DMS 273 (cell line): ENCODE results near the gene SCML1.

Experiments
- DNase-seq: peaks from one replicate; lab custom pipeline; 2025; ENCODE audit not compliant: unreplicated experiment; lab: John Stamatoyannopoulos, UW

SCML1 gene

GRCh38 chrX:17736856-17737709, at the start of gene SCML1:
Gene SCML1 (plus strand): TSS chrX:17737493. CDS start chrX:17744187, 6,694 bp downstream.
- peak; percentile 98 for DNase-seq

- DNase-seq = no peak
Observed at GRCh38 chrX:17687648-17688047, 49.6 kb upstream of the SCML1 start.

GRCh38 chrX:17689971-17690409, 47.3 kb upstream of the SCML1 start:
- peak; percentile 87 for DNase-seq

- DNase-seq = peak; percentile 85
Observed at GRCh38 chrX:17692709-17693346, 44.5 kb upstream of the SCML1 start.

- DNase-seq = peak; percentile 7
Observed at GRCh38 chrX:17697191-17697590, 40.1 kb upstream of the SCML1 start.

GRCh38 chrX:17700976-17701375, 36.3 kb upstream of the SCML1 start:
- DNase-seq = no peak

- DNase-seq = no peak
Observed at GRCh38 chrX:17703201-17703600, 34.1 kb upstream of the SCML1 start.

- no peak for DNase-seq
Observed at GRCh38 chrX:17705211-17705610, 32.1 kb upstream of the SCML1 start.

GRCh38 chrX:17706676-17707075, 30.6 kb upstream of the SCML1 start:
- no peak for DNase-seq

GRCh38 chrX:17707731-17708130, 29.6 kb upstream of the SCML1 start:
- no peak for DNase-seq

- no peak for DNase-seq
Observed at GRCh38 chrX:17710871-17711301, 26.4 kb upstream of the SCML1 start.

- no peak for DNase-seq
Observed at GRCh38 chrX:17713288-17713687, 24.0 kb upstream of the SCML1 start.

- no peak for DNase-seq
Observed at GRCh38 chrX:17718649-17719165, 18.6 kb upstream of the SCML1 start.

GRCh38 chrX:17719711-17720110, 17.6 kb upstream of the SCML1 start:
- DNase-seq = no peak

GRCh38 chrX:17721715-17722114, 15.6 kb upstream of the SCML1 start:
- no peak for DNase-seq

GRCh38 chrX:17725181-17725580, 12.1 kb upstream of the SCML1 start:
- no peak for DNase-seq

- DNase-seq = no peak
Observed at GRCh38 chrX:17732138-17732783, 5.0 kb upstream of the SCML1 start.

- no peak for DNase-seq
Observed at GRCh38 chrX:17735406-17735805, 1.9 kb upstream of the SCML1 start.

GRCh38 chrX:17736478-17736855, 826 bp upstream of the SCML1 start:
- DNase-seq = no peak

GRCh38 chrX:17737710-17737985, 355 bp downstream of the SCML1 start:
- DNase-seq = peak; percentile 66

GRCh38 chrX:17737986-17738713, 857 bp downstream of the SCML1 start:
- peak; percentile 76 for DNase-seq
